Activated CD4-positive, alpha-beta memory T cell treated with anti-CD3 and anti-CD28 coated beads for 36 hours (primary cell): ENCODE measurements around the gene ATG12. TPM values are rescaled to one million over a fixed set of nuclear protein-coding genes. Genes with fewer than 3 reads are reported as not detected.

ENCODE experiments used
- CTCF ChIA-PET: fragments of 350-600 bp; sonication (Branson Sonifier 250); formaldehyde crosslinking; loops from one replicate; lab custom pipeline; 2021; ENCODE audit warnings: antibody characterized with exemption, inconsistent platforms; lab: Charles Lee
- POLR2A ChIA-PET: fragments of 350-600 bp; sonication (Branson Sonifier 250); formaldehyde crosslinking; loops from one replicate; lab custom pipeline; 2021; ENCODE audit warnings: antibody characterized with exemption; lab: Charles Lee
- DNase-seq: peaks from one replicate; pipeline ENCODE4 v3.0.0-alpha.2; 2020
- H3K27ac Mint-ChIP-seq: one replicate; pipeline ENCODE4 v1.8.0; 2021; ENCODE audit warnings: mixed read lengths
- H3K27me3 Mint-ChIP-seq: one replicate; pipeline ENCODE4 v1.8.0; 2021; ENCODE audit warnings: mixed read lengths
- H3K36me3 Mint-ChIP-seq: one replicate; pipeline ENCODE4 v1.8.0; 2021; ENCODE audit warnings: mixed read lengths
- H3K4me1 Mint-ChIP-seq: one replicate; pipeline ENCODE4 v1.8.0; 2021; ENCODE audit warnings: low read depth, mixed read lengths
- H3K4me3 Mint-ChIP-seq: one replicate; pipeline ENCODE4 v1.8.0; 2021; ENCODE audit warnings: mild to moderate bottlenecking, mixed read lengths
- H3K9me3 Mint-ChIP-seq: one replicate; pipeline ENCODE4 v1.8.0; 2021; ENCODE audit warnings: mixed read lengths
- intact Hi-C: fragments of 100-400 bp; cut with micrococcal nuclease; formaldehyde crosslinking; loops from one replicate; pipeline ENCODE4 v1.15.1; 2023
- total RNA-seq, 2 experiments: library from RNA; stranded (reverse); gene quantifications; one replicate each; pipeline ENCODE4 v1.2.3, GENCODE V29; 2021

The ATG12 gene
- total RNA-seq, 2 experiments from 2014 or later = 40.6 to 41.9 TPM

DNA sequence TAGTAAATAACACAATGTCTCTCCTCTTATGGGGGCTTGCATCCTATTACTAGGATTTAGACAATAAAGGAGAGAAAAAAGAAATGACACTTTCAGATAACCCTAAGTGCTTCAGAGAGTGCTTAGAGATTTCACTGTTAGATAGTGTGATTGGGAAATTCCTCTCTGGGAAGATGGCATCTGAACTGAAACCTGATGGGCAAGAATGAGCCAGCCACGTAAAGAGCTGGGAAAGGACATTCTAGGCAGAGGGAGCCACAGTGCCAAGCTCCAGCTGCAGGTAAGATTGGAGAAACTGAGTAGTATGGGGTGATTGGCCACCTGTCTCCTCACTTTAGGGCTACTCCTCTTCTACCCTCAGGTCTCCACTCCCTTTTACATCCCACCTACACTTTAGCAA lies 39.4 kb downstream of the ATG12 start:
- Mint-ChIP-seq H3K9me3 (no peaks in the 10 kb centered on the region), H3K27me3 (peaks cover 2% of the 10 kb centered on the region), H3K4me3 (no peak overlapping the region), H3K27ac (no peak overlapping the region), H3K36me3 (no peaks in the 10 kb centered on the region), H3K4me1 (no peaks in the 10 kb centered on the region)
- intact Hi-C loops = no loop called here
- ChIA-PET CTCF (no interaction called here), POLR2A (no interaction called here)
- DNase-seq = no peak

DNA sequence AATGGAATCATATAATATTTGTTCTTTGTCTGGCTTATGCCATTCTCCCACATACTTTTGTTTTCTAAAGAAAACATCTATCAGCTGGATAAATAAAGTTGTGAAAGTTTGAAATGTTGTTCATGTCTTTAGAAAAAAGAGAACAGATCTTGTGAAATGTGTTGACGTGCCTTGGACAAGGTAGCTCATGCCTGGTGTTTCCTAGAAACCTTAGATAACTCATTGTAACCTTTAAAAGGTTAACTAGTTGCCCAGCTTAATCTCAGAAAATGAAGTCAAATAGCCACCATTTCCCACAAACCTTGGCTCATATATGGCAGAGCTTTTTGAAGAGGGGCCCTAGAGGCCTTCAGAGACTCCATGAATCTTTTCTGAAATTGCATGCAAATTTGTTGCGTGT lies 40.2 kb downstream of the ATG12 start:
- peaks cover 2% of the 10 kb centered on the region for H3K27me3 Mint-ChIP-seq
- no peak for DNase-seq
- no peaks in the 10 kb centered on the region for H3K4me1 Mint-ChIP-seq
- no peak overlapping the region for H3K27ac Mint-ChIP-seq
- intact Hi-C loops = no loop called here
- H3K36me3 Mint-ChIP-seq = no peaks in the 10 kb centered on the region
- ChIA-PET POLR2A (no interaction called here), CTCF (no interaction called here)
- no peak overlapping the region for H3K4me3 Mint-ChIP-seq
- no peaks in the 10 kb centered on the region for H3K9me3 Mint-ChIP-seq

DNA sequence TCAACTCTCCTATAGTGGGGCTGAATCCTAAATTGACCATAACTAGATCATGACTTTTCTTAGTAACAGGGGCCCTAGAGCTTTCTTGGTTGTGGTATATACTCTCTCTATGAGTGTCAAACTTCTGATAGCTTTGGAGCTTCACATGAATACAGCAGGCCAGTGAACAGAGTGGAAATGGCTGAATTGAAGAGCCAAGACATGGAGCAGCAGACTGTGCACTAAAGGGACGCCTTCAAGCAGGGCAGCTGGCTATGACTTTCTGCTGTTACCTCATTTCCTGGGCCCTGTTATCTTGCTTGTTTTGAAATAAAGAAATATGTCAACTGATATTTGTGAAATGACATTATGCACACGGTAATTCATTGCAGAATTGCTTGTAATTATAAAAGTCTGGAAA lies 41.3 kb downstream of the ATG12 start:
- H3K27me3 Mint-ChIP-seq = peaks cover 2% of the 10 kb centered on the region
- ChIA-PET CTCF (interaction anchor here (0.8 kb wide), 1 partner anchor 165 kb away, joined by 5 read pairs; no protein-coding TSS in a partner anchor), POLR2A (no interaction called here)
- no peak for DNase-seq
- no peak overlapping the region for H3K4me3 Mint-ChIP-seq
- no peaks in the 10 kb centered on the region for H3K9me3 Mint-ChIP-seq
- intact Hi-C loops = no loop called here
- no peak overlapping the region for H3K27ac Mint-ChIP-seq
- no peaks in the 10 kb centered on the region for H3K36me3 Mint-ChIP-seq
- H3K4me1 Mint-ChIP-seq = no peaks in the 10 kb centered on the region

DNA sequence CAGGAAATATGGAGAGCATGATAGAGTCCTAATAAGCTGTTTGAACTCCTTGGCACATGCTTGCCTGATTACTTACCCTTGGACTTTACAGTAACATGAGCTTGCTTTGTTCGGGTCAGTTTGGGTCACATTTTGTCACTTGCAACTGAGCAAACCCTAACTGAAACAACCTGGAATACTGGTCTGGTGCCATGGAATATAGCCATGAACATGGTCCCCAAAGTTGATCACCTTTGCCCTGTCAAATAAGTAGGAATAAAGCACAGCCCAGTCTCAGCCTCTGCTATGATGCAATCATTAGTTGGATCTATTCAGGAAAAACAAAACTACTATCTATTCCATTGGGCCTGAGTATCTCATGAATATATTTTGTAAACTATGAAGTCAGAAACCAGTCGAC lies 43.1 kb downstream of the ATG12 start:
- Mint-ChIP-seq H3K36me3 (no peaks in the 10 kb centered on the region), H3K4me1 (no peaks in the 10 kb centered on the region), H3K4me3 (no peak overlapping the region), H3K27ac (no peak overlapping the region), H3K27me3 (peaks cover 4% of the 10 kb centered on the region), H3K9me3 (no peaks in the 10 kb centered on the region)
- ChIA-PET POLR2A (no interaction called here), CTCF (interaction anchor here (0.7 to 1.3 kb wide), 2 partner anchors 10 to 20 kb away, joined by 3 to 4 read pairs; no protein-coding TSS in a partner anchor)
- no peak for DNase-seq
- intact Hi-C loops = no loop called here

DNA sequence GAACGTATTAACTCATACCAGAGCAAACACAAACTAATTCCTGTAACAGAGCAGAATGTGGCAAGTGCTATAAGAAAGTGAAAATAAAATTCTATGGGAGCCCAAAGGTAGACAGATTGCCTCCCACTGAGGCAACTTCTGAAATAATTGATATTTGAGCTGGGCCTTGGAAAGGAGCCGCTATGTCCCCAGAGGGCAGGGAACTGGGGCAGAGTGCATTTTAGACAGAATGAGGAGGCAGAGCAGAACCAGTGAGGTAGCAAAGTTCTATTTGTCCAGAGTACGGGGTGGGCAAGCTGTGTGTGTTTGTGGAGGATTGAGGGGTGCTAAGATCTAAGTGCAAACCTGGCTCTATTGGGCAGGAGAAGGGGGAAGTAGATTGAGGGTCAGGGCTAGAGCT lies 44.7 kb downstream of the ATG12 start:
- Mint-ChIP-seq H3K4me3 (no peak overlapping the region), H3K36me3 (no peaks in the 10 kb centered on the region), H3K9me3 (no peaks in the 10 kb centered on the region), H3K27me3 (peaks cover 11% of the 10 kb centered on the region), H3K4me1 (no peaks in the 10 kb centered on the region), H3K27ac (no peak overlapping the region)
- no peak for DNase-seq
- ChIA-PET POLR2A (no interaction called here), CTCF (no interaction called here)
- intact Hi-C loops = no loop called here

DNA sequence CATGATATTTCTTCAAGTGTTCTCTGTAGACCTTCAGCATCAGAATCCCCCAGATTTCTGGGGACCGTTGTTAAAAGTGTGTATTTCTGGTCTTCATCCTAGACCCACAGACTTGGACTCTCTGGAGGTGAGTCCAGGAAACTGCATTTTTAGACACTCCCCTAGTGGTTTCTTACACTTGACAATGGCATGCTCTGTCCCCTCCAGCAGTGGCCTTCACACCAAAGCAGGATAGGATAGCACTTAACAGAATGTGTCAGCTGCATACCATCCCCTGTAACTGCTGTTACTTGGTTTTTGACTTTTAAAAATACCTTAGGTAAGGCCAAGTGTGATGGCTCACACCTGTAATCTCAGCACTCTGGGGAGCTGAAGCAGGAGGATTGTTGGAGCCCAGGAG lies 45.7 kb downstream of the ATG12 start:
- H3K27ac Mint-ChIP-seq = no peak overlapping the region
- no peak for DNase-seq
- peaks cover 18% of the 10 kb centered on the region for H3K27me3 Mint-ChIP-seq
- no peaks in the 10 kb centered on the region for H3K36me3 Mint-ChIP-seq
- H3K4me1 Mint-ChIP-seq = no peaks in the 10 kb centered on the region
- no peaks in the 10 kb centered on the region for H3K9me3 Mint-ChIP-seq
- ChIA-PET POLR2A (no interaction called here), CTCF (no interaction called here)
- no peak overlapping the region for H3K4me3 Mint-ChIP-seq
- intact Hi-C loops = no loop called here

DNA sequence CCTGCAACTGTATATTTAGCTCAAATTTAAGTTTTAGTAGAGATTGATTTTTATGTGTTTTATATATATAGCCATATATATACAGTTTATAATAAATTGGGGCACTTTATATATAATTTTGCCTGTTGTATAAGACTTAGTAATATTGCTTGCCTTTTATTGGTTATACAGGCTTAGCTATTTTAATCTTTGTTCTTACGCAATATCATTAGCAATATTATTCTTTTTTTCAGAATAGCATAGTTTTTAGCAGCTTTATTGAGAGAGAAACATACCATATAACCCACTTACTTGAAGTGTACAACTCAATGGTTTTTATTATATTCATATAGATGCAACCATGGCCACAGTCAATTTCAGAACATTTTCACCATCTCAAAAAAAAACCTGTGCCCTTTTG lies 52.9 kb downstream of the ATG12 start:
- ChIA-PET POLR2A (no interaction called here), CTCF (interaction anchor here (0.5 kb wide), 1 partner anchor 10 kb away, joined by 3 read pairs; no protein-coding TSS in a partner anchor)
- intact Hi-C loops = no loop called here
- Mint-ChIP-seq H3K9me3 (no peaks in the 10 kb centered on the region), H3K36me3 (no peaks in the 10 kb centered on the region), H3K4me3 (no peak overlapping the region), H3K4me1 (no peaks in the 10 kb centered on the region), H3K27me3 (peaks cover 51% of the 10 kb centered on the region), H3K27ac (no peak overlapping the region)
- no peak for DNase-seq

DNA sequence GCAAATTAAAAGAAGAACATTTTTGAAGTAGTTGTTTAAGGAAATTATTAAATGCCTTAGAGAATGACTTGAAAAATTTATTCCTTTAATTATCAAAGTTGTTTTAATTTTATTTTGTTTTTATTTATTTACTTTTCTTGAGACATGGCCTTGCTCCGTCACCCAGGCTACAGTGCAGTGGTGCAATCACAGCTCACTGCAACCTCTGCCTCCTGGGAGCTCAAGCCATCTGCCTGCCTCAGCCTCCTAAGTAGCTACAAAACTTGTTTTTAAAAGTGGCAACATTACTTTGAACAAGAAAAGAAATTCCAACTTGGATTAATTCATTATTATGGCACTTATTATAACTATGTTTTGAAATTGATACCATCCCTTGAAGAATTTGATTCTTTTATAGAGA lies 53.9 kb downstream of the ATG12 start:
- Mint-ChIP-seq H3K27me3 (peaks cover 49% of the 10 kb centered on the region), H3K27ac (no peak overlapping the region), H3K36me3 (no peaks in the 10 kb centered on the region), H3K4me3 (no peak overlapping the region), H3K4me1 (no peaks in the 10 kb centered on the region), H3K9me3 (no peaks in the 10 kb centered on the region)
- intact Hi-C loops = no loop called here
- no peak for DNase-seq
- POLR2A ChIA-PET = no interaction called here
- CTCF ChIA-PET = no interaction called here

DNA sequence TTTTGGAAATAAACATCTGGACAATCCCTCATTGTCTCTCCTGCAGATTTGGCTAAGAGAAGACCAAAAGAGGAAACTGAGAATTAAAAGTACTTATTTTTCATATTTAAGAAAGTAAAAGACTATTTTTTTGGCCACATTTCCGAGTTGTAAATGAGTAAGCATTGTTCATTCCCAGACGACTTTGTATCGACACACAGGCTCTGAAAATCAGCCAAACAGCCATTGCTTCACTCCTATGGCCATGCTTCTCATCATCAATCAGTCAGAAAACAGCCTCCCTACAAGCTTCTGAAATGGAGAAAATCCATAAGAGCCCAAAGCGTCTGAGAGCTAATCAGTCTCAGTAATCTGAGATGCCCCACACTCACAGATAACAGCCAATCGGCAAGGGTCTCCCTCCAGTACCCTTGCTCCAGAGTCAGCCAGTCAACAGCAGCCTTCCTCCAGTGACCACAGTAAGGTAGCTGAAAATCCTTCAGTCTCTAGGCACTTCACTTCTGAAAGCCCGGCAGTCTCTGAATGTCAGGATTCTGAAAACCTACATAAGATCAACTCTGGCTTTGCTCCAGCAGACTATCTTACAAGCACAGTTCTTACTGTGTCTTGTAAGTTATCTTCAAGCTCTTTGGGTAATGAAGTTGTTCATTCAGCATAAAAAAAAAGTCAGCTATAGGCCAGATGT lies 55.8 kb downstream of the ATG12 start:
- peaks cover 39% of the 10 kb centered on the region for H3K27me3 Mint-ChIP-seq
- intact Hi-C loops = no loop called here
- POLR2A ChIA-PET = no interaction called here
- no peak overlapping the region for H3K4me3 Mint-ChIP-seq
- no peak for DNase-seq
- no peak overlapping the region for H3K27ac Mint-ChIP-seq
- CTCF ChIA-PET = no interaction called here
- no peaks in the 10 kb centered on the region for H3K36me3 Mint-ChIP-seq
- H3K9me3 Mint-ChIP-seq = no peaks in the 10 kb centered on the region
- no peaks in the 10 kb centered on the region for H3K4me1 Mint-ChIP-seq

DNA sequence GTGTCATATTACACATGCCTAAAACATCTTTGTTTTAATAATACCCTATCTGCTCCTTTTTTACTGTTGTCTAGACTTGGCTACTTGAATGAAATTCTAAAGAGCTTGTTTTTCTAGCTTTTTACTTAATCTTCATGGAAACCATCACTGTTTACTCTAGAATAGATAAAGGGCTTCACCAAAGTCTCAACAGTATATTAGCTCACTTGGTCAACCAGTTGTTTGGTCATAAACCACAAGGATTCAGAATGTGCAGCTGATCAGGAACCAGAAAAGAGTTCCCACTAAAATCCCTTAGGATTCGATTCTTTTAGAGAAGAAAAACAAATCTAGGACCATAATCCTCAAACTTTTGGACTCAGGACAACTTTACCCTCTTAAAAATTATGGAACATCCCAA lies 62.9 kb downstream of the ATG12 start:
- Mint-ChIP-seq H3K4me1 (no peaks in the 10 kb centered on the region), H3K4me3 (no peak overlapping the region), H3K27ac (no peak overlapping the region), H3K27me3 (peaks cover 6% of the 10 kb centered on the region), H3K9me3 (no peaks in the 10 kb centered on the region), H3K36me3 (no peaks in the 10 kb centered on the region)
- CTCF ChIA-PET = interaction anchor here (0.9 kb wide), 1 partner anchor 143 kb away, joined by 3 read pairs; no protein-coding TSS in a partner anchor
- DNase-seq = no peak
- POLR2A ChIA-PET = no interaction called here
- intact Hi-C loops = no loop called here

Other genes starting within 250 kb of the ATG12 start
- gene TICAM2, start 239.1 kb downstream of the ATG12 start, total RNA-seq = 1 to 10 TPM in 1 of 2 experiments, under 1 TPM in 1; 0.40 to 2.0 TPM
- 10 to 100 TPM; 42.2 to 44.1 TPM for gene TMED7, start 215.5 kb downstream of the ATG12 start, total RNA-seq
- gene CDO1, start 24.9 kb downstream of the ATG12 start, total RNA-seq = under 1 TPM; 0.31 to 0.34 TPM
- 10 to 100 TPM; 85.7 to 87.6 TPM for gene AP3S1, start 370 bp upstream of the ATG12 start, total RNA-seq
- gene LVRN, start 120.9 kb upstream of the ATG12 start, total RNA-seq = under 1 TPM in 1 of 2 experiments, not detected in 1; 0.10 TPM
- gene ARL14EPL, start 190.9 kb upstream of the ATG12 start, total RNA-seq = not detected
- gene COMMD10, start 243.5 kb upstream of the ATG12 start, total RNA-seq = 10 to 100 TPM; 22.1 to 24.3 TPM